ENCODE results near the gene RHO. TPM values are rescaled to one million over a fixed set of nuclear protein-coding genes. Genes with fewer than 3 reads are reported as not detected.

RHO gene
- total RNA-seq, 4 donors from 2014 or later: not detected

DNA sequence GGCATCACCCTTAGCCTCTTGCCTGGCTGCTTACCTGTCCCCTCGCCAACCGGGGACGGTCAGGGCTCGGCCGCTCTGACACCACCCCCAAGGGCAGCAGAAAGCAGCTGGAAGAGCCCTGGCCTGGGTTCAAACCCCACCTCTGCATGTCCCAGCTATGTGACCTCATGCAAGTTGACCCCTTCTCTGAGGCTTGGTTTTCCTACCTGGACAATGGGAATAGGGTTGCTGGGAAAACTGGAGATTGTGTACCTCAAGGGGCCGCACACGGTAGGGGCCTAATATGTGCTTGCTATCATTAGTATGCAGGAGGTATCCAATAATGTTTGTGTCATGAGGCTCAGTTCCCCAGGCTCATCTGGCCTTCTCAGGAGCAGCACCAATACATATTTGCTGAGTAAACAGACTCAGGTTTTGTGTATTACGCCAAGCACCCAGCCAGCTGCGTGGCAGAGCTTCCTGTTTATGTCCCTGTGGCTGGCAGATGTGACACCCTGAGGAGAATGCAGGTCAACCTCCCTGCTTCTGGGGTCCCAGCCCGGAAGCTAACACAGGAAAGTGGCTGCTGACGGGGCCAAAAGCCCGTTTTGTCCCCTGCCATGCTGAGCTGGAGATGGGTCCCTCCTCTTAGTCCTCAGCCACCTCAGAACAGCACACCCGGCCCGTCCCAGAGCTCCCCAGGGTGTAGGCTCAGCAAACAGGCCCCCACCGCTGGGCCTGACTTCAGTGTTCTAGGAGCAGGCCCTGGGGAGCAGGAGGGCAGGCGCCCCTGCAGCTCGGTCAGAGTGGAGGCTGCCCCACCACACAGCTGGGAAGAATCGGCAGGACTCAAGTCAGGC, 48.3 kb downstream of the RHO start:
- TF ChIP-seq, protein P1, sequence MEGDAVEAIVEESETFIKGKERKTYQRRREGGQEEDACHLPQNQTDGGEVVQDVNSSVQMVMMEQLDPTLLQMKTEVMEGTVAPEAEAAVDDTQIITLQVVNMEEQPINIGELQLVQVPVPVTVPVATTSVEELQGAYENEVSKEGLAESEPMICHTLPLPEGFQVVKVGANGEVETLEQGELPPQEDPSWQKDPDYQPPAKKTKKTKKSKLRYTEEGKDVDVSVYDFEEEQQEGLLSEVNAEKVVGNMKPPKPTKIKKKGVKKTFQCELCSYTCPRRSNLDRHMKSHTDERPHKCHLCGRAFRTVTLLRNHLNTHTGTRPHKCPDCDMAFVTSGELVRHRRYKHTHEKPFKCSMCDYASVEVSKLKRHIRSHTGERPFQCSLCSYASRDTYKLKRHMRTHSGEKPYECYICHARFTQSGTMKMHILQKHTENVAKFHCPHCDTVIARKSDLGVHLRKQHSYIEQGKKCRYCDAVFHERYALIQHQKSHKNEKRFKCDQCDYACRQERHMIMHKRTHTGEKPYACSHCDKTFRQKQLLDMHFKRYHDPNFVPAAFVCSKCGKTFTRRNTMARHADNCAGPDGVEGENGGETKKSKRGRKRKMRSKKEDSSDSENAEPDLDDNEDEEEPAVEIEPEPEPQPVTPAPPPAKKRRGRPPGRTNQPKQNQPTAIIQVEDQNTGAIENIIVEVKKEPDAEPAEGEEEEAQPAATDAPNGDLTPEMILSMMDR (IDR thresholded peaks at IDR 0.05): no peak
- TF ChIP-seq EP300 (IDR thresholded peaks at IDR 0.05): no peak
- TF ChIP-seq POLR2A (IDR thresholded peaks at IDR 0.05): no peak
- no peak for TF ChIP-seq POLR2AphosphoS5 (IDR thresholded peaks at IDR 0.05)
- Histone ChIP-seq H3K4me1 (peaks cover 0 to 36% (median 18%) of the 10 kb centered on the region in 3 donors), H3K36me3 (peaks cover 0 to 94% of the 10 kb centered on the region in 2 donors), H3K4me3 (no peak overlapping the region), H3K27ac (peak overlapping the region in 3 of 4 donors; percentile 46 to 77 (median 64)), H3K9me3 (no peaks in the 10 kb centered on the region), H3K27me3 (no peaks in the 10 kb centered on the region)
- WGBS, 2 donors (ENCODE audit: low coverage in 1 of 2): 93% methylated on average over 3 of the region's 18 CpGs
- peak; percentile 50 for ATAC-seq

DNA sequence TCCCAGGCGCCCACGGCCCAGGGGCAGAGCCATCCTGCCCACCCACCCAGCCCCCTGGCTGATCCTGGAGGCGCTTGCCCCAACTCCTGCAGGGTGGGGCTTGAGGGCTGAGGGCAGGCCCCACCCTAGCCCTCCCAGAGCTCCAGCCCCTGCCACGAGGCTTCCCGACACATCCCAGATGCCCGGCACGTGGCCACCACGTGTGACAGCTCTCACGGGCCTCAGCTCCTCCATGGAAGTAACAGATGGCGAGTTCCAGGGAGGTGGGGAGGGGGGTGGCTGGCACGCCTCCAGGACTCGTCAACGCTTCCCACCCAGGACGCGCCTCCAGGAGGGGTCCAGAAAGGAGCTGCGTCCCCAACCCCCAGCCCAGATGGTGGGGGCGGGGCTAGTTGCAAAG, 48.9 kb downstream of the RHO start:
- H3K4me3 ChIP-seq: no peak overlapping the region
- H3K4me1 ChIP-seq: peaks cover 0 to 36% (median 18%) of the 10 kb centered on the region in 3 donors
- H3K36me3 ChIP-seq: peaks cover 0 to 94% of the 10 kb centered on the region in 2 donors
- H3K27me3 ChIP-seq: no peaks in the 10 kb centered on the region
- peak; percentile 25 for ATAC-seq
- H3K9me3 ChIP-seq: no peaks in the 10 kb centered on the region
- no peak for TF ChIP-seq POLR2AphosphoS5 (IDR thresholded peaks at IDR 0.05)
- TF ChIP-seq EP300 (IDR thresholded peaks at IDR 0.05): no peak
- TF ChIP-seq POLR2A (IDR thresholded peaks at IDR 0.05): no peak
- TF ChIP-seq, protein P1 (IDR thresholded peaks at IDR 0.05): no peak
- WGBS, 2 donors (ENCODE audit: low coverage in 1 of 2): no CpG with 5 or more reads among the region's 17 CpGs
- peak overlapping the region in 3 of 4 donors; percentile 46 to 77 (median 64) for H3K27ac ChIP-seq

DNA sequence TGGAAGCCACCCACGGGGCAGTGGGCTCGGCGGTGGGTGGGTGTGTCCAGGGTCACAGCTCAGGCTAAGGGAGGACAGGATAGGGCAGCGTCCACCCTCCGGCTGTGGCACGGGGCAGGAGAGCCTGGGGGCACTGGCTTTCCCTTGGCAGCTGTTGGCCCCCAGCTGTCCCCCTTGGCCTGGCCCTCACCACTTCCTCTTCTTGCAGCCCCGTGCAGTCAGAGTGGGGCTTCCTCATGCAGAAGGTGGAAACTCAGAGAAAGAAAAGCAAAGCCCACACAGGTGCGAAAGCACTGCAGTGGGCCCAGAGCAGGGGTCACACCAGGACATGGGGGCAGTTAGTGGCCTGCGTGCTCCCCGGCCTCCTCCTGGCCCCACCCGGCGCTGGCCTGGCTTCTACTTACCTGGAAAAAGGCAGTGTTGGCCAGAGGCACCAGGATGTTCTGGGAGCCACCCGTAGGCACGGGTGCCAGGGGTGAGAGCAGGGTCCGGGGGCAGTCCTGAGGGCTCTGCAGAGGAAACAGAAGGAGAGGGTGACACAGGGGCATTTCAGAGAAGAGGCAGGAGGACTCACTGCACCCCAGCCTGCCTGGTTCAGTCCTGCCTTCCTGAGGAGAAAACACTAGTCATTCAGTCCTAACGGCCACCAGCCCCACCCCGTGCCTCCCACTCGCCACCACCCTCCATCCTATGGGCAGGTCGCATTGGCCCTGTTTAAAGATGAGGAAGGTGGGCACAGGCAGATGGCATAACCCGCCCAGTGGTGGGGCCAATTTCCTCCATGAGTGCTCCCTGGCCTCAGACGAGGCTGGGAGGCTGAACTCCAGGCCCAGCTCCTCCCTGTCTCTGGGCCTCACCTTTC, 49.7 kb downstream of the RHO start:
- no peak for TF ChIP-seq POLR2A (IDR thresholded peaks at IDR 0.05)
- TF ChIP-seq POLR2AphosphoS5 (IDR thresholded peaks at IDR 0.05): no peak
- TF ChIP-seq, protein P1 (IDR thresholded peaks at IDR 0.05): no peak
- TF ChIP-seq EP300 (IDR thresholded peaks at IDR 0.05): no peak
- no peaks in the 10 kb centered on the region for H3K27me3 ChIP-seq
- peaks cover 0 to 94% of the 10 kb centered on the region in 2 donors for H3K36me3 ChIP-seq
- no peaks in the 10 kb centered on the region for H3K9me3 ChIP-seq
- H3K4me3 ChIP-seq: no peak overlapping the region
- peak overlapping the region in 3 of 4 donors; percentile 46 to 77 (median 64) for H3K27ac ChIP-seq
- ATAC-seq: peak; percentile 44
- peaks cover 0 to 36% (median 18%) of the 10 kb centered on the region in 3 donors for H3K4me1 ChIP-seq
- WGBS, 2 donors (ENCODE audit: low coverage in 1 of 2): 35 to 80% methylated on average over 2 to 3 of the region's 21 CpGs

DNA sequence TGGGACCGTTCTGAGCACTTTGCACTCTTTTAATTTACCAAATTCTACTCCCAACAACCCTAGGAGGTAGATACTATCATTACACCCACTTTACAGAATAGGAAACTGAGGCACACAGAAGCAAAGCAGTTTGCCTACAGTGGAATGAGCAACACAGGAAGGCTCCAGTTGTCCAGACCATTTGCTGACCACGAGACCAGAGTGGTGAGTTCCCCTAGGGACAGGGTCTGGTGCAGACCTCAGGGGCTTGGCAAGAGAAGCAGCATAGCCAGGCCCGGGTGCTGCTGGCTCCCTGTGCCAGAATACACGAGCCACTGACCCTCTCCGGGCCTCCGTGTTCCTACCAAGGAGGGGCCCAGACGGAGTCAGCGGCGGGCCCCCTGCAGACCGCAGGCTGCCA, 51.6 kb downstream of the RHO start:
- ATAC-seq: no peak
- Histone ChIP-seq H3K9me3 (no peaks in the 10 kb centered on the region), H3K36me3 (peaks cover 0 to 93% of the 10 kb centered on the region in 2 donors), H3K27me3 (no peaks in the 10 kb centered on the region), H3K27ac (no peak overlapping the region), H3K4me1 (peaks cover 0 to 36% (median 18%) of the 10 kb centered on the region in 3 donors), H3K4me3 (no peak overlapping the region)
- TF ChIP-seq, protein P1 (IDR thresholded peaks at IDR 0.05): no peak
- TF ChIP-seq POLR2AphosphoS5 (IDR thresholded peaks at IDR 0.05): no peak
- TF ChIP-seq EP300 (IDR thresholded peaks at IDR 0.05): no peak
- no peak for TF ChIP-seq POLR2A (IDR thresholded peaks at IDR 0.05)
- 100% methylated on average over 1 to 2 of the region's 10 CpGs for WGBS, 2 donors (ENCODE audit: low coverage in 1 of 2)

Measured in gastroesophageal sphincter (tissue), 4 donors.